RCC 7860 (cell line): ENCODE results near the gene BOLA3.
"Not testable (repeated sequence)": the region's sequence is repeated elsewhere in the genome, so short reads cannot be mapped to it uniquely, and the experiment has no call there.

Source experiments
- DNase-seq: peaks from one replicate; pipeline ENCODE4 v3.0.0-alpha.2; 2015; ENCODE audit warnings: low spot score
- FAIRE-seq: peaks from 2 replicates; lab custom pipeline; 2012; peaks lifted over from hg19 to GRCh38; lab: Jason Lieb, UNC

The BOLA3 gene

GRCh38 chr2:74105413-74105812 lies 42.3 kb downstream of the BOLA3 start:
- FAIRE-seq (no peak), DNase-seq (no peak)

- no peak for FAIRE-seq
- DNase-seq, result no peak
These were observed 42.9 kb downstream of the BOLA3 start for GRCh38 chr2:74104839-74105238.

GRCh38 chr2:74103763-74104162 lies 43.9 kb downstream of the BOLA3 start:
- FAIRE-seq, result no peak
- DNase-seq, result no peak

- DNase-seq (no peak), FAIRE-seq (no peak)
These were observed 45.2 kb downstream of the BOLA3 start for GRCh38 chr2:74102516-74102915.

GRCh38 chr2:74101574-74102300 lies 46.0 kb downstream of the BOLA3 start:
- FAIRE-seq (no peak), DNase-seq (no peak)

- FAIRE-seq (no peak), DNase-seq (no peak)
These were observed 47.2 kb downstream of the BOLA3 start for GRCh38 chr2:74100254-74101216.

GRCh38 chr2:74099835-74100234 lies 47.9 kb downstream of the BOLA3 start:
- DNase-seq (no peak), FAIRE-seq (no peak)

GRCh38 chr2:74099271-74099670 lies 48.4 kb downstream of the BOLA3 start:
- FAIRE-seq, result no peak

GRCh38 chr2:74097574-74097973 lies 50.1 kb downstream of the BOLA3 start:
- DNase-seq (no peak), FAIRE-seq (no peak)

More at GRCh38 chr2:74099271-74099670, 48.4 kb downstream of the BOLA3 start:
- no peak for DNase-seq

- FAIRE-seq (no peak), DNase-seq (no peak)
These were observed 51.7 kb downstream of the BOLA3 start for GRCh38 chr2:74096052-74096451.

- FAIRE-seq (no peak), DNase-seq (no peak)
These were observed 52.1 kb downstream of the BOLA3 start for GRCh38 chr2:74095632-74096031.

GRCh38 chr2:74094291-74094690 lies 53.4 kb downstream of the BOLA3 start:
- FAIRE-seq, result no peak

GRCh38 chr2:74093840-74094239 lies 53.9 kb downstream of the BOLA3 start:
- DNase-seq (no peak), FAIRE-seq (no peak)

More at GRCh38 chr2:74094291-74094690, 53.4 kb downstream of the BOLA3 start:
- DNase-seq, result no peak

GRCh38 chr2:74093426-74093825 lies 54.3 kb downstream of the BOLA3 start:
- no peak for DNase-seq
- FAIRE-seq, result no peak

- FAIRE-seq, result no peak
- no peak for DNase-seq
These were observed 55.4 kb downstream of the BOLA3 start for GRCh38 chr2:74092275-74092674.

- FAIRE-seq, result no peak
- DNase-seq, result no peak
These were observed 56.3 kb downstream of the BOLA3 start for GRCh38 chr2:74091391-74091790.

- FAIRE-seq (no peak), DNase-seq (no peak)
These were observed 57.6 kb downstream of the BOLA3 start for GRCh38 chr2:74089816-74090745.

- not testable (repeated sequence) for FAIRE-seq, DNase-seq
These were observed 59.0 kb downstream of the BOLA3 start for GRCh38 chr2:74088676-74089075.

- FAIRE-seq (no peak), DNase-seq (no peak)
These were observed 60.0 kb downstream of the BOLA3 start for GRCh38 chr2:74087696-74088095.

- no peak for FAIRE-seq
- DNase-seq, result no peak
These were observed 61.7 kb downstream of the BOLA3 start for GRCh38 chr2:74086021-74086420.
